SKM-1 (cell line): ENCODE results near the gene SH3PXD2A.
"Not testable (repeated sequence)": the region's sequence is repeated elsewhere in the genome, so short reads cannot be mapped to it uniquely, and the experiment has no call there.

Experiments
- DNase-seq: peaks from one replicate; lab custom pipeline; 2025; ENCODE audit not compliant: unreplicated experiment; lab: John Stamatoyannopoulos, UW

Gene SH3PXD2A

DNA sequence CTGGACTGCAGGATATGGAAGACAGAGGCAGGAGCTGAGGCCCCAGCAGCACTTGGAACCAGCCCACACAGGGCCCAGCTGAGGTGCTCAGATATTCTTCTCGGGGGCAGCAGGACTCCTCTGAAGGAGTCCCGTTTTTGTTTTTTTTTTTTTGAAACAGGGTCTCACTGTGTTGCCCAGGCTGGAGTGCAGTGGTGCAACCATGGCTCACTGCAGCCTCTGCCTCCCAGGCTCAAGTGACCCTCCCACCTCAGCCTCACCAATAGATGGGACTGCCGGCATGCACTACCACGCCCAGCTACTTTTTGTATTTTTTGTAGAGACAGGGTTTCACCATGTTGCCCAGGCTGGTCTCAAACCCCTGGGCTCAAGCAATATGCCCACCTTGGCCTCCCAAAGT lies 124.3 kb downstream of the SH3PXD2A start:
- not testable (repeated sequence) for DNase-seq

DNA sequence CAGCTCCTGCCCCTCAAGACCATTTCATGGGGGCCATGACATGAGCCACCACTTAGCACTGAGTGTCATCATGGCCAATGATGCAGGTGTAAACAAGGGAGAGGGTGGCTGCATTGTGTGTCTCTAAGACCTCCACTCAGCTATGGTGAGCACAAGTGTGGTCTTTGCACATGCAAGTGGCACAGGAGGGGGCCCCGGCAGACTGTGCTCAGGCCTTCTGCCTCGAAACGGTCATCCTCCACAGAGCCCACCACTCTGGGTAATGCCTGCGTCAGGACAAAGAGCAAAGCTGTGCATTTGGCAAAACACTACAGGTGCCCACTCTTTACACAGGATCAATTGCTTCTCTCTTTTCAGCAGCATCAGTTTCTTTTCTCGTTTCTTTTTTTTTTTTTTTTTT lies 125.5 kb downstream of the SH3PXD2A start:
- DNase-seq: no peak

DNA sequence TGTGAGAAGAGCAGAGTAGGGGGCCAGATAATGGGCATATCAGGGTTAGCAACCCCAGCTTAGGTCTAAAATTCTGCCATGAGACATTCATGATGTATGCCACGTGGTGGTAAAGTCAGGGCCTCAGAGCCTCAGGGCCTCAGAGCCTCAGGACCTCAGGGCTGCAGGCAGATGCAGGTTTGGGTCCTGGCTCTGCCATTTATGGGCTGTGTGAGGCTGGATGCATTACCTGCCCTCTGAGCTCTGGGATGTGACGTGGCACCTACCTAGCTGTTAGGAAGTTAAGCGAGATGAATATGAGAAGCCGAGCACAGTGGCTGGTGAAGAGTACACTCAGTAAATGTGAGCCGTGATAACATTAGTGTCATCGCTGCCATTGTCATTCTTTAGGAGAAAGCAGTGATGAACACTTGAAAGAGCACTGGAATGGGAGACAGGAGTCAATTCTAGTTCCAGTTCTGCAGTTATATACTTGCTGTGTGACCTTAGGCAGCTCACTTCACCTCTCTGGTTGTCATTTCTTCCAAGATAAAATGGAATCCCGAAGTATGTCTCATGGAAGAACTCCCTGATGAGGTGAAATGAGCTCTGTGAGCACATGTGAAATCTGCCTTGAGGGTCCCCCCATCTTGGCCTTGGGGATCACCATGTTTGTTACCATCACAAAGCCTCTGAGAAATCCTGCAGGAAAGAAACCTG lies 127.2 kb downstream of the SH3PXD2A start:
- DNase-seq: no peak

DNA sequence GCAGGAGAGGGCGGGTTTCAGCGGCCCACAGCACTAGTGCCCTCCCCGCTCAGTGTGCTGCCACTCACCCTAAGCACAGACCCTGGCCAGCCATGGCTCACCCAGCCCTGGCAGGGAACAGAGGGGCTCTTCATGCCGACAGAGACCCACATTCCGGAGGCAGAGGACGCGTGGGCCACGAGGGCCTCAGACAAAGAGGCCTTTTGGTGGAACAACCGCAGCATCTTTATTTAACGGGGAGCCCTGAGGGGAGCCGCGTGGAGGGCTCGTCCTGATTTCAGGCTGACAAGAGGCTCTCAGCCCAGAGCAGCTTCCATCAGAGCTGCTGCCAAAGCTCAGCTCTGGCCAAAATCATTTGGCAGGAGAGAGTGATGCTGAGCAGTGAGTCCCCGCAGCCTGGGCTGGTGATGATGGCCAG lies 127.8 kb downstream of the SH3PXD2A start:
- DNase-seq: no peak

DNA sequence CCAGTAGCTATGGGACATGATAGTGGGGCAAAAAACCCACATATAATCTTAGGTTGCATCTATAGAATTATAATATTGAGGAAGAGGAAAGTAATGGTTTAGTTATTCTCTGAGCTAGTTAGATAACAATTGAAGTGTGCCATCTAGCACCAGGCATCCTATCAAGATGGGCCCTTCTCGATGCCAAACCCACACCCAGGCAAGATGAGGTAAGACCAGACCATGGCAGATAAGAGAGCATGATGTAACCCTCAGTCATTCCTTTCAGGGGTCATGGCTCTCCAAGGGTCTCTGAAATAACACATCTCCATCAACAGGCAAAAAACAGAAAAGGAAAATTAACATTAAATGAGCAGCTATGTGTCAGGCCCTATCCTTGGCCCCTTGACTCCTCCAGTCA lies 128.7 kb downstream of the SH3PXD2A start:
- DNase-seq: no peak

DNA sequence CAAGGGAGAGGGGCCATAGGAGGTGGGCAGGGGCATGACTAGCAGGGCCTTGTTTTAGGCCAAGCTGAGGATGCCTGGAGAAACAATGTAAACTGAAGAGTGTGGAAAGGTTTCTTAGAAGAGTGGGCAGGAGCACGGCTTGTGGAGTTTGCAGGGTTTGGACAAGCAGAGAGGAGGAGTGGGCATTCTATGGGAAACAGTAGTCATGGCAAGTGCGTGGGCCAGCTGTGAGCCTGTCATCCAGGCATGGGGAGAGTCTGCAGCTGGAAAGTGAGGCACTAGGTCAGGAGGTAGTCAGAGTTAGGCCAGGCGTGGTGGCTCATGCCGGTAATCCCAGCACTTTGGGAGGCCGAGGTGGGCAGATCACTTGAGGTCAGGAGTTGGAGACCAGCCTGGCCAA lies 130.1 kb downstream of the SH3PXD2A start:
- DNase-seq: no peak

DNA sequence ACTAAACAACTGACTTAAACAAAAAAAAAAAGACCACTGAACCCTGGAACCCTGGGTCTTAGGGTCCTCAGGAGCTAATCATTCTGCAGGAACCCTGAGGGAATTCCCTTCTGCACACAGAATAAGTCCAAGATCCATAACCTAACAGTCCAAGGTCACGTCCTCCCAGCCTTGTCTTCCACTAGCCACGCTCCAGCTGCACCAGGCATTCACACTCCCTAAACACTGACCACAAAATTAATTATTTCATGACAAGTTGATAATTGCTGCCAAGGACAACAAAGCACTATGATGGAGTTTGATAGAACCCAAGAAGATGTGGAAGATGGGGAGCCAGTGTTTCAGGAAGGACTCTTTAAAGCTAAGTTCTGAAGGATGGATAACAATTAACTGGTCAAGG lies 130.6 kb downstream of the SH3PXD2A start:
- DNase-seq: no peak

DNA sequence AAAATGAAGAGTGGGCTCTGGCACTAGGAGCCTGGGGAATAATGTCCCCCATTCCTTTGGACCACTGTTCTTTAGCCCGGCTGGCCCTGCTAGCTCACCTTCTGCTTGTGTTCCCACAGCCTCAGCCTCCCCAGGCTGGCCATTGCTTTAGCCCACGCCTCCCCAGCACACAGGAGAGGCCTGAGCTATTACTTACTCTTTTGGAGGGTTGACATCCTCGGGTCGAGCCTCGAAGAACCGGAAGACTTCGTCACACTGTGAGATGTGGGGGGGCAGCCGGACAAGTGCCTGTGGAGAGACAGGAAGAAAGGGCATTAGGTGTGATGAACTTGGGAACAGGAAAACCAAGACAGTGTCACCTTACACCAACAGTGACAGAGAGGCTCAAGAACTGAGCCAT lies 131.3 kb downstream of the SH3PXD2A start:
- DNase-seq: no peak

DNA sequence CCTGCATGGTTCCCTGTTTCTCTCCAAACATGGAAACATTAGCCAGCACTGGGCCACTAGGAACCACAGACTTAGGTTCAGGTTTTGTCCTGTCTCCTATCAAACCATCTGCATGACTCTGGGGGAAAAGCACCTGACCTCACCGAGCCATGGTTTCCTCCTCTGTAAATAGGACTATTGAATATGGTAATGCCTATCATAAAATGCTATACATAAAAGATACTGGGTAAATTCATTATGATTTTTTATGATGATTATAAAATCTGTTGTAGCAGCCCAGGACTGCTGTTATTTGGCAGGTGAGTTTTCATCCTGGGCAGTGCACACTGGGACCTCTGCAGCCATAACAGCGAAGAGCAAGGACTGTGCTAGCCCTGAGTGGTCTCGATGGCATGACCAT lies 131.8 kb downstream of the SH3PXD2A start:
- DNase-seq: no peak

DNA sequence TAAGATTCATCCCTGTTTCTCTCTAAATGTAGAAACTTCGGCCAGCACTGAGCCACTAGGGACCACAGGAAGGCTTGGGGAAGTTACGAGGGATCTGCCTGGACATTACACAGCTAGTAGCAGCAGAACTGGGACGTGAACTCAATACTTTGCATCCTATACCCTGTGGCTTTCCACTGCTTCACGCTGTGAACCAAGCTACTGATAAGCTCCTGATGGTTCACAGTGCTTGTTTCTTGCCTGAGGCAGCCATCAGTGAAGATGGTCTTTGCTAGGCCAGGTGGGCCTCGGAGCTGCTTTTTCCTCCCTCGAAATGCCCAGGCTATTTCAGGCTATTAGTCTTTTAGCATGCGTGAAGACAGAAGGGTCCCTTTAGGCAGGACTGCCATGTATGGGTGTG lies 132.7 kb downstream of the SH3PXD2A start:
- no peak for DNase-seq

DNA sequence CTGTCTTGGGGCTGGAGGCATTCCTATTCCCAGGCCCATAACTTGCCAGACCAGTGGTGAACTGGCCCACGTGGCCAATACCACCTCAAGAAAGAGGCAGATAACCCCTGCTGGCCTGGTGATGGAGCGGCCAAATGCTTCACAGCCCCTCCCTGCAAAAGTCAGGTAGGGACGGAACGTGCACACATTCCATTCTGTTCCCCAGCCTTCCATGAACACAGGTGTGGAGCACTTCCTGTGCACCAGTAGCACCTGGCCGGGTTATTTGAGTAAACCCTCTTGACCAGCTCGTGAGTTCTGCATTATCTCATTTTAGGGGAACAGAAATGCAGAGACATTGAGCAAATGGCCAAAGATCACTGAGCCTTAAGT lies 134.4 kb downstream of the SH3PXD2A start:
- no peak for DNase-seq

DNA sequence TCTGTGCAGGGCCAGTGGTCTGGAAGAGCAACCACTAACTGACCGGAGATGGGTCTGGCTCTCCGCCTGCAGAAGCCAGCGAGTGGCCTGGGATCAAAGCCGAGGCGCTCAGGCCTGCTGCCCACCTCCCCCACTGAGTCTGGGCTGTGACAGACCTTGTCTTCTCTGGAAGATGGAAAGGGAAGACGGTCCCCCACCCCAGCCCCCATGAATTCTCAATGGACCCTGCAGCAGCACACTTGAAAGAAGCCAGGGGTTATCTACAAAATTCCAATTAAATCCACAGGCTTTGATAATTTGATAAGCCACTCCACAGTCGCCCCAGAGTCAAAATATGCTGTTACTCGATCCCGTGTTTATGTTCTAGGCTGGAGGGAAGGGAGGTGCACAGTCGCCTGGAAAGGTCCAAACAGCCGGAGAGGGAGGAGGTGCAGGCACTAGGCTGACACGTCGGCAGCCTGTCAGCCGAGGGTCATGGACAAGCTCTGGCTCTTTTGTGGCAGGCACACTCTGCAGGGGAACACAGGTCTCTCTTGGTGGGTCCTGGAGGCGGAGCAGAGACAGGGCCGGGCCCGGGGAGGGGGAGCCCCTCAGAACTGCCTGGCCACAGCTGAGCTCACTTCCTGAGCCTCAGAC lies 134.9 kb downstream of the SH3PXD2A start:
- DNase-seq: no peak

DNA sequence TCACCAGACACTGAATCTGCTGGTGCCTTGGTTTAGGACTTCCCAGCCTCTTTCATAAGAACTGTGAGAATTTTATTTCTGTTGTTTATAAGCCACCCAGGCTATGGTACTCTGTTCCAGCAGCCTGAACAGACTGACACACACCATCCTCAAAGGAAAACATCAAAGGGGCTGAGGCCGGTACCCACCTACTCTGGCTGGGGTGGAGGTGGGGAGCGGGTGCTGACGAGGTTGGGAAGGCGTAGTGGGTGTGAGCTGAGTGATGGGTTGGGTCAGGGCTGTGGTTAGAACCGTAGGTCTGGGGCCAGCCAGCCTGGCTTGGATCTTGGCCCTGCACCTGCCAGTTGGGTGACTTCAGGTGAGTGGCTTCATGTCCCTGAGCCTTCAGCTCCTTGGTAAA lies 136.3 kb downstream of the SH3PXD2A start:
- DNase-seq: no peak

DNA sequence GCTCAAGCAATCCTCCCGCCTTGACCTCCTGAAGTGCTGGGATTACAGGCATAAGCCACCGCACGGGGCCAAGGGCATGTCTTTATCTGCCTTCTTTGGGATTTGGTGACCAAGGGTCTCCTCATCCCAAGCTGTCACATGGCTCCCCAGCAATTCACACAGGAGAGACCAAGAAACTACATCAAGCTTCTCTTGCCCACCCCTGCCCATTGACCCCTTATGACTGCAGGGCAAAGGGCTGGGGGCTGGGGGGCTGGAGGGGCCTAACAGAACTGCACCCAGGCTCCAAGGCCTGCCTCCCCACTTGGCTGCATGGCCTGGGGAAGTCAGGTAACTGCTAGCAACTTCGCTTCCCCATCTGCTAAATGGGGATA lies 137.1 kb downstream of the SH3PXD2A start:
- DNase-seq: no peak

DNA sequence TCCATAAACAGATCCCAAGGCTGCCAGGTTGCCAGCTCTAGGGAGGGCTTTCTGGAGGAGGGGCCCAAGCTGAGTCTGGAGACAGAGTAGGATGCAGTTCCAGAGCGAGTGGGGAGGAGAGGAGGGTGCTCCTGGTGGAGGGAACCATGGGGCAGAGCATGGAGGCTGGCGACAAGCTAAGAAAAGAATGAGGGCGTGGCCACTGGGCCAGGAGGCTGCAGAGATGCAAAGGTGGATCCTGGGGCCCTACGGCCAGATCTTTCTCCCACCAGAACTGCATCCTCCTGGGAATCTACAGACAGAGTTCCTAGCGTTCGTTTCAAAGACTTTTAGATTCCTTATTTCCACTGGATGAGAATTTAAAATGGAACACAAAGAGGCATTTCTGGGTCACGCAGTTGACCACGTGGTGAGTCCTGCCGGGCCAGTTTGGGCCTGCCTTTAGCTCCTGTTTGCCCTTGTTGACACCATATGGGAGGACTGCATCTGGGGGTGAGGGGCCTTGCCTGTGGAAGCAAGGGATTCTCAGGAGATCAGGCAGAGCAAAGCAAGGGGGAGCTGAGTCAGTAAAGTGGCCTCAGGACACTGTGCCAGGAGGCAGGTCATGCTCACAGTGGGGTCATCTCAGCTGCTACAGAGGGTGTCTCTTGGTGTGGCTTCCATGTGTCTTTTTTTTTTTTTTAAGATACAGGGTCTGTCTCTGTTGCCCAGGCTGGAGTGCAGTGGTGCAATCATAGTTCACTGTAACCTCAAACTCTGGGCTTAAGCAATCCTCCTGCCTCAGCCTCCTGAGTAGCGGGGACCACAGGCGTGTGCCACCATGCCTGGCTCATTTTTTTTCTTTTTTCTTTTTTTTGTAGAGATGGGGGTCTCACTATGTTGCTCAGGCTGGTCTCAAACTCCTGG lies 137.8 kb downstream of the SH3PXD2A start:
- DNase-seq: no peak

DNA sequence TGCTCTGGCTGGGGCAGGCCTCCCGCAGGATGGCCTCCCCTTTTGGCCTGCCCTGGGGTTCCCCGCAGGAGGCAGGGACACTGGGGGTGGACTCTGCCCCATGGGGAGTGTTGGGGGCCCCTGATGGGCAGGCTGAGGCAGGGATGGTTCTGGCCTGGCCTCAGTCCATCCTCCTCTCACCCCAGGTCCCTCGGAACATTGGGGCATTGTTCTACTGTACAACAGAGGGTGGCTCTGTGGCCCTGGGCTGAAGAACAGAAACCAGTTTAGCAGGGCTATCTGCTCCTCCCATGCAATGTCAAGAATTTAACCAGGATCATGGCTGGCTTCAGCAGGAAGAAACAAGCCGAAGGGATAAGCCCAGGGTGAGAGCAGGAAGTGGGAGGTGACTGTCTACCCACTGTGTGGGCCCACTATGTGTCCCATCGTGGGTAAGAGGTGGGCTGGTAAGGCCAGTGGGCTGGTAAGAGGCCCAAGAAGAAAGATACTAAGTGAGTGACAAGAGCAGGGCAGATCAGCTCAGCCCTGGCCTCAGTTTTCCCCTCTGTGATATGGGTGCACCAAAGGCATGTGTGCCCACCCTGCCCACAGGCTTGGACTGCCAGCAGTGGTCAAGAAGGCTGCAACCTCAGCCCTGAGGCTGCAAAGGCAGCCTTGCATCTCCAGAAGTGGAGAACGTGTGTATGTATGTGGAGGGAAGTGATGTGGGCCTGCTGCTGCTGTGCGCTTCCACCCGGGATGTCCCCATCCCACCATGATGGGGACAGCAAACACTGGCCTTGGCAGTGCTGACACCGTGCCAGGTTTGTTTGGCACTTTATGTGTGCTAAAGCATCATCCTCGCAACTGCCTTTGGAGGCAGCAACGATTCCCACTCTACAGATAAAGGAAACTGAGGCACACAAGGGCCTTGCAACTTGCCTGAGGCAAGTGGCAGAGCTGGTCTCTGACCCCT lies 138.9 kb downstream of the SH3PXD2A start:
- DNase-seq: no peak

DNA sequence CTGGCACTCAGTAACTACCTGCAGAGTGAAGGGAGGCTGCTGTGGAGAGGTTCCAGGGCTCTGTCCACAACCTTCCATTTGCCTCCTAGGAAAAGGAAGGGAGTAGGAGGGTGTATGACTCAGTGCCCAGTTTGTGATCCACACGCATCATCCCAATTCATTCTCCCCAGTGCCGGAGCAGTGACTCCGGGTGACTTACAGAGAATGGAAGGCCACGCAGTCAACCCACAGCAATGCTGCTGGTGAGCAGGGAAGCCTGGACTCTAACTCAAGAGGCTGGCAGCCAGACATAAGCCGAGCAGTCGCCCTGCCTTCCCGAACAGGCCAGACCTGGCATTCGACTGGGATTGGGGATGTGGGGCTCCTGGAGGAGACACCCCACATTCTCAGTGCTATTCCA lies 139.9 kb downstream of the SH3PXD2A start:
- DNase-seq: no peak

DNA sequence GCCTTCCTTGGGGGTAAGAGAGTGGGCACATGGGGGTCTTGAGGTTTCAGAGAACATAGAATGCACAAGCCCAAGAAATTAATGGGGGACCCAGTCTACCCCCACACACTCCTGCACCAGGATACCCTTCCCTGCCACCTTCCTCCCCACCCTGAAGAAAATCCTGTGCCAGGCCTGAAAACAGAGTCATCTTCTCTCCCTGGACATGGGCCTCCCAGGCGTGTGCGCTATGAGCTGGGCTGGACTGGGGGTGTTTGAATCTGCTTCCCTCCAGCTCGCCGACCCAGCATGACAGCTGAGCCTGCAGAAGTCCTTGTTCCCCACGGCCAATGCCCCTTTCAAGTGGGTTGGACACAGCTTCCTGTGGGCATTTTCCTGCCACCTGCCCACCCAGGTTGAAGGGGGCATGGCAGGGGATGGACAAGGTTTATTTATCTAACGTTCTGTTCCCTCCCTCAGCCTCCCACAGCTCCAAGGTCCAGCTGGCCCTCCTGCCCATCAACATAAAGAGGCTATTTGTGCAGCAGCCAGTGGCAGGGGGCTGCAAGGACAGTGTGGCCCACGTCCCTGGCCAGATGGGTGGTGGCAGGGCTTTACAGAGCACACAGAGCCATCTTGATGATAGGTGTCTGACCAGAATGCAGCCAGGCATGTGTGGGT lies 141.0 kb downstream of the SH3PXD2A start:
- DNase-seq: no peak

DNA sequence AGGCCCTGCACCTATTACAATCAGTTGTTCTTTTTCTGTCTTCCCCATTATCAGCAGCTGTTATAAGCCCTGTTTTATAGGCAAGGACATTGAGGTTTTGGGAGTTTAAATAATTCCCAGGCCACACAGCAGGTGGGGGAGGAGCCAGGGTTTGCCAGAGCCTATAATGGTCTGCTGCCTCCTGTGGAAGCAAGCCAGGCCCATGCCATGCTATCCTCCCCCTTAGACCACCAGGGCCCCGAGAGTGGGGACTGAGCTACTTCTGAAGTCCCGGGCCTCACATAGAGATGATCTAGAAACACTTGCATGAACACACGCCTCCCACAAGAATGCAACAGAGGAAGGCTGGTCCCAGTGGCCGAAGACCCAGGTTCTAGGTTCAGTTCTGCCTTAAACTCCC lies 141.7 kb downstream of the SH3PXD2A start:
- no peak for DNase-seq

DNA sequence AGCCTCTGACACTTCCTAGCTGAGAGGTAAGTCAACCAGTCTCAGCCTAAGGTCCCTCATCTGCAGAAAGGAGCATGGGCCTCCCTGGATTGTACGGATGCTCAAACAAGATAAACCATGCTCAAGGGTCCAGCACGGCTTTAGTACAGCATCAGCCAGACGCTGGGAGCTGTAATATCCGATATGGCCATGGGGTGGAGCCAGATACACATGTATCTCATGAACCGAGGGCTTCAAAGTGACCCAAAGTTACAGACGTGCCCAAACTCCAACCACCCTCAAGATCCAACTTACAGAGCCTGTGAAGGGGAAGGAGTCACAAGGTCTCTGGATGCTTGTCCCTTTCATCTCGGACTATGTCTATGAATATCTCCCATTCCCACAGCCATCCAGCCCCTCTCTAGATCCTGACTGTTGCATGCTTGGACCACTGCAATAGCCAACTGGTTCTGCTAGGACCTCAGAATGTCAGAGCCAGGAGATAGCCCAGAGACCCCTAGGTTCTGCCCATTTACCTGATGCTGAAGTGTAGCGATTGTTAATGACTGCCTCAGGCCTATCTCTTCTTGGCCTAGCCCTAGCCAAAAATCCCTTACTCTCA lies 142.4 kb downstream of the SH3PXD2A start:
- DNase-seq: peak; percentile 54
